Stimulated activated CD4-positive, alpha-beta T cell treated with anti-CD3 and anti-CD28 coated beads, Interleukin-15, amount 100 ng/mL, for 48 hours (primary cell): ENCODE measurements around the gene LCN10.
"Not testable (repeated sequence)": the region's sequence is repeated elsewhere in the genome, so short reads cannot be mapped to it uniquely, and the experiment has no call there.

ENCODE experiments used
- DNase-seq, 2 donors: peaks; one replicate each; pipeline ENCODE4 v3.0.0-alpha.2; 2020; ENCODE audit warnings: low read depth in 2 of 2

LCN10 gene

DNA sequence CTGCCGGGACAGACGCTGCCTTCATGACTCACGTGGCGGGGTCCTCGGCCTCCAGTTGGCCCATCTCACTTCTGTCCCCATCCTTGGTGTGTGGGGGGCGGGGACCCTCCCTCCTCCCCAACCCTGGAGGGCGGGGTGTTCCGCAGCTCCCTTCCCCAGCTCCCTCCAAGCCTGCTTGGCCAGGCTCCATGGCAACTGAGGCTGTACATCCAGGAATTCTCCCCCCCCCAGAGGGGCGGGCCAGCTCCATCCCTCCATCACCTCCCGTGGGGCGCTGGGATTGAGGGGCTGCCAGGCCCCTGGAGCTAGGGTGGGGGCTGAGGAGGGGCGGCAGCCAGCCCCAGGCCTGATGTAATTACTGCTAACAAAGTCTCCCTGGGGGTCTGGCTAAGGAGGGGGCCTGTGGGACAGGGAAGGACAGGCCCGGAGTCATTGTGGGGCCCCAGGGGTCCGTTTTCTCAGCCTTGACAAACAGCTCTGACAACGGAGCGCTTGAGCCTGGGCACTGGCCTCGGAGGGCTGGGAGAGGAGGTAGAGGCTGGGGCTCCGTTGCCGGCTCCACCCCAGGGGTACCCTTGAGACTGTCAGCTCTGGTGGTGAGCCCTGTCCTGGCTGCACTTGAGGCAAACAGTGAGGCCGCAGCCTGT lies 22.4 kb downstream of the LCN10 start:
- DNase-seq = no peak

DNA sequence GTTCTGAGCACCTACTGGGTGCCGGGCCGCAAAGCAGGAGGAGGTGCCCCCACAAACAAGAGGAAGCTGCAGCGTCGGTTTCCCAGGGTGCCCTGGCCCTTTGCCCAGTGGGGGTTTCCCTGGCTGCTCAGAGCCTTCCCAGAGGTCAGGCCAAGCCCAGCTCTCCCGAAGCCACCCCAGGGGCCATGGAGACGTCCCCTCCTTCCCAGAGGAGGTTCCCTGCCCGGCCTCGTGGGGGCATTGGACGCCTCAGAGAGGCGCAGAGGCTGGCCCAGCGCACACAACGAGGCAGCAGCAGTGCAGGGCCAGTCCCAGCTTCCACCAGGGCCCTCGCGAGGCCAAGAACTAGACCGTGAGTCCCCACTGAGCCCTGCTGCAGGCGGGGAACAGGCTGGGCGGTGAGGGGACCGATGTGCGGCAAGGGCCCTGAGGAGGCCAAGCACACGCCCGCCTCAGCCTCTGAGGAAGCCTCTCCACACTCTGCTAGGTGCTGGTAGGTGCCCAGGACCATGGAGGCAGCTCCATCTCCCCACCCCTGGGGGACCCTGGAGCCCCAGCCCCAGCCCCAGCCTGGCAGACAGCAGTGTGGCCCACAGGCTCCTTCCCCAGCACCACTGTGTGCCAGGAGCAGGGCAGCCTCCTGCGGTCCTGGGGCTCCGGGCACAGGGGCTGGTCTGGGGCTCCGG lies 23.4 kb downstream of the LCN10 start:
- no peak for DNase-seq

DNA sequence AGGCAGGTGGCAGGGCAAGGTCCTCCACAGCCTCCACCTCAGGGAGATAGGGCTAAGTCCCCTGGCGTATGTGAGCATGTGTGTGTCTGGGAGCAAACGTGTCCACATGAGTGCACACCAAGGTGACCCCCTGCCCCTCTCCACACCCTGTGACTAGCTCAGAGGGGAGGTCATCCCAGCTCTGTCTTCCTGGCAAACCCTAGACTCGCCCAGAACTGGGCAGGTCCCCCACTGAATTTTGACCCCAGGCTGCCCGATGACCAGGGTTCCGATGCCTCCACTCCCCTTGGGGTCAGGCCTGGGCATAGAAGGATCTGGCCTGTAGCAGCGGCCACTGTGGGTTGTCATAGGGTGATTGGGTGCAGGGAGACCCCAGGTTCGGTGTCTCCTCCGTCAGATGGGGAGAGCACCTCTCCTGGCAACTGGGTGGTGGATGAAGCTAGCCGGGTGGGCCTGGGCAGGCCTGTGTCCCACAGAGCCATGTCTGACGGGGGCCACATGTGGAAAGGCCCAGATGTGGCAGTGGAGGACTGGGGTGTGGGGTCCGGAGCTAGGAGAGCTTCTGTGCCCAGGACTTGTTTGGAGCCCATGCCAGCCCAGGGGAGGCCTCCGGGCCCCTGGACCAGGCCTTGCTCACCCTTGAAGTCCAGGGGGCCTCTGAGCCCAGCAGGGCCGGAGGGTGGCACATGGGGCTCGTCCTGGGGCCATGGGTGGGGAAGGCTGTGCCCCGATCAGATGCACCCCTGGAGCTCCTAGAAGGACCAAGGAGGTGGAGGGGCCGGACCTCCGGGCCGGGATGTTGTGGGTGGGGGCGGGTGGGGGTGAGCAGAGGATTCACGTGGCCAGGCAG lies 24.2 kb downstream of the LCN10 start:
- DNase-seq = no peak

DNA sequence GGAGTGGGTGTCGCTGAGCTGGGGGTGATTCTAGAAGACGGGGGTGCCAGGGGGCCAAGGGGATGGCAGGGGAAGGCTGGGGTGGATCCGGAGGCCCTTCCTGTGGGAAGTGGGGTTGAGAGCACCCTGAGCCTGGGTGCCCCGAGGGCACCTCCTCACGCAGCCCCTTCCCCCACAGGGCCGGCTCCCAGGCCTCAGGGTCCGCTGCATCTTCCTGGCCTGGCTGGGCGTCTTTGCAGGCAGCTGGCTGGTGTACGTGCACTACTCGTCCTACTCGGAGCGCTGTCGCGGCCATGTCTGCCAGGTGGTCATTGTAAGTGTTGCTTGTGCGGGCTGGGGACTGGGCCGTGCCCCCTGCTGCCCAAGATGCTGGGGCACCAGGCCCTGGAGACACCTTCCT lies 25.3 kb downstream of the LCN10 start:
- no peak for DNase-seq

DNA sequence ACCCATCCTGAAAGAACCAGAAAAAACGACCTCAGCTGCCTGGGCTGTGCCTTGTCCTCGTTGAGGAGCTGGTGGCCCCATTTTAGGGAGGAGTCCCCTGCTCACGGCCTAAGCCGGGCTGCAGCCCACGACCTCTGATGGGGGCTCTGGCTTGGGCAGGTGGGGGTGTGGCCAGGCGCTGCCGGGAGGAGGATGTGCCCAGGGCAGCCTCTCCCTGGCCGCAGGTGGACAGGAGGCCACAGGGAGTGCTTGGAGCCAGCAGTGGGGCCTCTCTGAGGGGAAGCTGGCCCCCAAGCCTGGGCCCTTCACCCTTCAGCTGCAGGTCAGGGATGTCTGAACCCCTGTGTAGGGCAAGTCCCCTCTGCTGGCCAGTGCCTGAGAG lies 27.9 kb downstream of the LCN10 start:
- DNase-seq = no peak

DNA sequence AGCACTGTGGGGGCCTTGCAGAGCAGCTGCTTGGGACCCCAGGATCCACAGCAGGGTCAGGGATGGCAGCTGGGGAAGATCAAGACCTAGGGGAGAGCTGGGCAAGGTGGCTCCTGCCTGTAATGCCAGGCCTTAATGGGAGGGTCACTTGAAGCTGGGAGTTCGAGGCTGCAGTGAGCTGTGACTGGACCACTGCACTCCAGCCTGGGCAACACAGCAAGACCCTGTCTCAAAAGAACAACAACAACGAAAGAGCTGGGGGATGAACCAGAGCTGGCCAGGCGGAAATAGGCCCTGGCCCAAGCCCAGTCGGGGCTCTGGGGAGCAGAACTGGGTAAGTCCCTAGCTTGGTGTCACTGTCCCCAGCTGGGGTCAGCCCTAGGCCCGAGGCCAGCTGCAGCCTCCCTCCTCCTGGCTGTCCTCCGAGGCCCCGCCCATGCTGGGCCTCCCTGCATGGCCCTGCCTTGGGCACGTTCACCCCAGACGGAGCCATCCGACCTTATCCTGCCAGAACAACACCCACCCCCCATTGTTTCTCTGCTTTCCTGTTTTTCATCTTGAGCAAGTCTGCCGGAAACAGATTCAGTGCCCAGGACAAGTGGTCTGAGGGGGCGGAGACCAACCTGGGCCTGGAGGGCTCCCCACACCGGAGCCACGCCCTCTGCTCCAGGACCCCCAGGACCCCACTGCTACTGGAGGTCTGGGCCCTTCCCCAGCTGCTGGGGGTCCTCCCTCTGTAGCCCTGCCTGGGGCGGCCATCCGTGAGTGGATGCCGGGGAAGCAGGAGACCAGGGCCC lies 28.4 kb downstream of the LCN10 start:
- DNase-seq = no peak

DNA sequence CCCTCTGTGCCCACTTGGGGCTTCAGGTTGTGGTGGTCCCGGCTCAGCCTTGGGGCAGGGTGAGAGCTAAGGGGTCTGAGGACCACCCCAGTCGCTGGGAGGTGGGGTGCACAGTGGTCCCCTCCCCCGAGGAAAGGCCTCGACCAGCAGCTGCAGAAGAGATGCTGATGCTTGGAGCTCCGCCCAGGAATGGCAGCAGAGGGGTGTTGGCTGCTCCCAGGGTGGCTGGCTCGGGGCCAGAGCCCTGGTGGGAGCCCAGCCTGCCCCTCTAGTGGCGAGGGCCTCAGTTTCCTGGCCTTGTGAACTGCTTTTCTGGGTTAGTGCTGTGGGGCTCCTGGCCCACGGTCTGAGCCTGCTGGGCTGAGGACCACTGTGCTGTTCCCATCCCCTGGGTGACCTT lies 29.2 kb downstream of the LCN10 start:
- no peak for DNase-seq

DNA sequence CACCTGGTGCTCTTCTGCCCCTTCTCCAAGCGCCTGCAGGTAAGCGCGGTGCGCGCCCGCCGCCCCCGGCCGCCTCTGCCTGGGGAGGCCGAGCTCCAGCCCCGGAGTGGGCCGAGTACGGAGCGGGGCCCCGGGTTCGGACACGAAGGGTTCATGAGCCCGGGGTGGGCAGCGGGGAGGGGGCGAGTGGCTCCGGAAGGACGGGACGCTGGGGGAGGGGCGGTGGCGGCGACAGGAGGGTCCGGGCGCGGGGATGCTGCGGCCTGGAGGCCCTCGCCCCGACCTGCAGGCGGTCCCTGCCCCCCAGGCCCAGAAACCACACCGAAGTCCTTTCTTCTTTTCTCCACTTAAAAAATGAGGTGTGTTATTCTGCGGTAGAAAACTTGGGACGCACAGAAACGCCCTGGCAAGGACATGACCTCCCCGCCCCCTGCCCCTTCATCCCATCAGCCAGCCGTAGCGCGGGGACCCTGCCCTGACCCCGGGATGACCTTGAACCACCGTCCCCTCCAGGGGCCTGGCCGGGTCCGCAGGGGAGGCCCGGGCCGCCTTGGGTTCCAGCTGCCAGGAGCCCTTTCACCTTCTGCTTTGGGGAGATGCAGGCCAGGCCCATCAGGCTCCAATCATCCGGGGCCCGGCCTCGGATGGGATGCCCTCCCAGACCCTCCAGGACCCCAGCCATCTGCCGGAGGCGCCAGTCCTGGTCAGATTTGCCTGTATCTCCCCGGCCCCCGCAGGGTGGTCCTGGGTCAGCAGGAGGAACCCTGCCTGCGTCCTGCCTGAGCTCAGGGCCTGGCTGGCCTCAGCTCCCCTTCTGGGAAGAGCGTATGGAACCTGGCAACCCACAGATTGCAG lies 29.8 kb downstream of the LCN10 start:
- DNase-seq = no peak

DNA sequence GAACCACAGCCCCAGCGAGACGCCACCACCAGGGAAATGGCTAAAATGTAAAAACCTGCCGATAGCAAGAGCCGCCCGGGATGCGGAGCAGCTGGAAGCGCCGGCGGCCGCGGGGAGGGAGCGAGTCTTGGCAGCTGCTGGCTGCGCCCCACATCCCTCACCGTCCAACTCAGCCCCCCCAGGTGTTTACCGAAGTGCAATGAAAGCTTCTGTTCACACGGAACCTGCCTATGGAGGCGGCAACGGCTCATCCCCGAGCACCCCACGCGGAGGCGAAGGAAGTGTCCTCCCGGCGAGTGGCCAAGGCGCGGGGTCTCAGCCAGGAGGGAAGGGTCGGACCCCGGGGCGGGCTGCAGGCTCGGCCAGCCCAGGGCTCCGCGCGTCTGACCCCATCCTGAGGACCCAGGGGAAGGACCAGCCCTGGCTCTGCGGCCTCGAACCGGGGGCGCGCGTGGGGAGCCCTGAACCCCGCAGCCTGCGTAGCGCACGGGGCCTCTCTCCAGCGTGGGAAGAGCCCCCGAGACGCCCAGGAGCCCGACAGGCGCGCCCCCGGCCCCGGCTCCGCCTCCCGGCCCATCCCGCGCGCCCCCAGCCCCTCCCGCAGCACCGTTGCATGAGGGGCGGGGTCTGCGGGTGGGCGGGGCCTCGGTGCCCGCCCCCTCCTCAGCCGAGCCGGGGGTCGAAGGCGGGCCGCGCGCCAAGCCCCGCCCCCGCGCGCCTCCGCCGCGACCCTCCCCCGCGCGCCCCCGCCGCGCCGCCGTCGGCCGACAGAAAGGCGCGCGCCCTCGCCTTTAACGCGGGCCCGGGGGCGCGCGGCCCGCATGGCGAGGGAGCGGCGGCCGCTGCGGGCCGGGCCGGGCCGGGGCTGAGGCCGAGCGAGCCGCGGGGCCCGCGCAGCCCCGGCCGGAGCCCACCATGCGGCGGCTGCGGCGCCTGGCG lies 30.7 kb downstream of the LCN10 start, which contains the start of gene DIPK1B:
DIPK1B (plus strand) TSS at position 822 of the 939 bp plus-strand sequence; CDS start at position 916, 94 bp downstream.
- no peak for DNase-seq

DNA sequence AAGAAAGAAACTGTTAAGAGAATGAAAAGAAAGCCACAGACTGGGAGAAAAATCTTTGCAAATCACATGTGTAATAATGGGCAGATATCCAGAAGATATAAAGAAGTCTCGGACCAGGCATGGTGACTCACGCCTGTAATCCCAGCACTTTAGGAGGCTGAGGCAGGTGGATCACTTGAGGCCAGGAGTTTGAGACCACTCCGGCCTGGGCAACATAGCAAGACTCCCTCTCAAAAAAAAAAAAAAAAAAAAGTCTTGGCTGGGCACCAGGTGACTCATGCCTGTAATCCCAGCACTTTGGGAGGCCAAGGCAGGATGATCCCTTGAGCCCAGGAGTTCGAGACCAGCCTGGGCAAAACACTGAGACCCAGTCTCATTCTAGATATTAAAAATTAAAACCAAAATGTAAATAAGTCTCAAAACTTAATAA lies 31.5 kb downstream of the LCN10 start:
- not testable (repeated sequence) for DNase-seq

DNA sequence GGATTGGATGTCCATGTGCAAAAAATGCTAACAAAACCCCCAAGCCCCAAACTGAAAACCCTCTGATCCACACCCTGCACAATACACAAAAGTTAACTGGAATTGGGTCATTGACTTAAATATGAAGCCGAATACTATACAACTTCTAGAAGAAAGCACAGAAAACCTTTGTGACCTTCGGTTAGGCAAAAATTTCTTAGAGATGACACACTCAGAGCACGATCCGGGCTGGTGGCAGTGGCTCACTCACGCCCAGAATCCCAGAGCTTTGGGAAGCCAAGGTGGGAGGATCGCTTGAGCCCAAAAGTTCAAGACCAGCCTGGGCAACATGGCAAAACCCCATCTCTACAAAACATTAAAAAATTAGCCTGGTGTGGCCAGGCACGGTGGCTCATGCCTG lies 32.2 kb downstream of the LCN10 start:
- no peak for DNase-seq

DNA sequence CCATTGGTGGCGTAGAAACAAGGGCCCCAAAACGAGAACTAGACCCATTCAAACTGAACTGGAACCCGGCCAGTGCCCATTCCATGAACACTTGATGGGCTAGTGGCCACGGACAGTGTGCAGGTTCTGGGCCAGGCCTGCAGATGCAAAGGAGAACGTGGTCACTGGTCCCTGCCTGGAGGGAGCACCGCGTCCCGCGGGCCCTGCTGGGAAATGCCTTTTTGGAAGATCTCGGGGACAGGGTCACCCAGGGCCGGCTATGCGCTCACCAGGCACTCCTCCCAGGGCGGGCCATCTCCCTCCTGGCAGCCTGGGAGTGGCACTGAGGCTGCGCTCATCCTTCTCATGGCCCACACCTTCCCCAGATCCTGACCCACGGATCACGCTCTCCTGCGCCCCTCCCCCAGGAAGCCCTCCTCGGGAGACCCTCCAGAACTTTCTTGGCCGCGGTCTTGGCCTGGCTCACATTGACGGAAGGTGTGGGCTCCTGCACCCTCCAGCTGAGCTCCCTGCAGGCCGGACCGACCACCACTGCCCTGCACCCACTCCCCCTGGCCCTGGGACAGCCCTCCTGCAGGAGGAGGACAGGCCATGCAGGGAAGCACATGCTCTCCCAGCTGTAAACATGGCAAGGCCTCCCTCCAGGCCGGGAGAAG lies 33.2 kb downstream of the LCN10 start:
- DNase-seq = no peak

DNA sequence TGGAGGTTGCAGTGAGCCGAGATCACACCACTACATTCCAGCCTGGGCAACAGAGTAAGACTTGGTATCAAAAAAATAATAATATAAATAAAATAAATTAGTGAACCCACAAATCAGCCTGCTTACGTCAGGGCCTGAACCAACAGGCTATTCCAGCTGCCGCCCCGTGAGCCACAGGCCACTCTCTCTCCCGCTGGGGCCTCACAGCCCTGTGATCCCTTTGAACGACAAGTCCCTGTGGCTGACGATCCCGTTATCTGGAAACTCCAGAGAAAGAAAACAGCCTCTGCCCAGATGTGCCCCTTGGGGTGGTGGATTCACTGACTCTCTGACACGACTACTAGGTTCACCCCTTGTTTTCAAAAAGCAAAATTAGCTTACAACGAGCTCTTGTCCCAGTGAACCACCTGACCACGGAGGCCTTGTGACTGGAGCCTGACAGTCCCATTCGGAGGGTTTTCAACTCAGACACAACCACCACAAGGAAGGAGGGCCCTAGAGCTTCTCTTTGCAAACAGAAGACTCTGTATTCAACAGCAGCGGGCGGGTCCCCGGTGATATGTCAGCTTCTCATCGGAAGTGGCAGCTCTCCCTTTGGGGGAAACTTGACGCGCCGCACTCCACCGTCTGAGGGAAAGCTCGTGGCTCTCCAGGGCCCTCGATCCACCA lies 34.8 kb downstream of the LCN10 start:
- DNase-seq = no peak

DNA sequence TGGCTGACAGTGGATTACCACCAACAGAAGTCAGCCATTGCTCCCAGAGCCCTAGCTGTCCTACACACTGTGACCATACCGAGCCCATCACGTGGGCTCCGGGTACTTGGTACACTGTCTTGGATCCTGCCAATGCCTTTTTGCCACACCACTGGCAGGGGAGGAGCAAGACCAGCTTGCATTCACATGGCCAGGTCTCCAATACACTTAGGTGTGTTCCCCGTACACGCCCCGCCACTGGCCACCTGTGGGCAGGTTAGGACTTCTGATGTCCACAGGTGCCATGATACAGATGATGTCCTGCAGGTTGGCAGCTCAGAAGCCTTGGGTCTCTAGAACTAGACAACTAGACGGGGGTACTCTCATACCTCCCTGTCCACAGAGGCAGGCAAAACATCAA lies 35.7 kb downstream of the LCN10 start:
- DNase-seq = no peak

DNA sequence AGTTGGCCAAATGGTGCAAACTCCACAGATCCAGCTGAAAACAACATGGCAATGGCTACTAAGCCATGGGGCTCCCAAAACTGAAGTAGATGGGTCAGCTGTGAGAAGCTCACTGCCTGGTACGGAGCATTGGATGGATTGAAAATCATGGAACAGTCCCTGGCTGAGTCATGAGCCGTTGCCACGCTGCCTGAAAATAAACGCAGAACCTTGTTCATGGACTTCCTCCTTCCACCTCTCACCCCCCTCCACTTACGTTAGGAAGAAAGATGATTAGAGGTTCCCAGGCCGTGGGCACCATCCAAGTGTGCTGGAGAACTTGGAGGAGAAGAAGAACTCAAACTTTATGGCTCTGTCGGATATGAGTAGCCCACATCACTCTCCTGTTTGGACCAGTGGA lies 37.2 kb downstream of the LCN10 start:
- DNase-seq = no peak

DNA sequence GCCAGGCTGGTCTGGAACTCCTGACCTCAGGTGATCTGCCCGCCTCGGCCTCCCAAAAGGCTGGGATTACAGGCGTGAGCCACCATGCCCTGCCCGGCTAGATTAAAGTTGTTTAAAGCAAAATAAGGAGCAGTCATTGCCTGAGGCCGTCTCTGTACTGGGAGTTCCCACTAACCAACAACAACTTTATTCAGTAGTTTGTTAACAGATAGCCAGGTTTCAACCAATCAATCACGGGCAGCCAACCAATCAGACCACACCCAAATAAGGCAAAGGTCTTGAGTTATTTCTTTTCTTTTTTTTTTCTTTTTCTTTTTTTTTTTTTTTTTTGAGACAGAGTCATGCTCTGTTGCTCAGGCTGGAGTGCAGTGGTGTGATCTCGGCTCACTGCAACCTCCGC lies 38.0 kb downstream of the LCN10 start:
- not testable (repeated sequence) for DNase-seq

DNA sequence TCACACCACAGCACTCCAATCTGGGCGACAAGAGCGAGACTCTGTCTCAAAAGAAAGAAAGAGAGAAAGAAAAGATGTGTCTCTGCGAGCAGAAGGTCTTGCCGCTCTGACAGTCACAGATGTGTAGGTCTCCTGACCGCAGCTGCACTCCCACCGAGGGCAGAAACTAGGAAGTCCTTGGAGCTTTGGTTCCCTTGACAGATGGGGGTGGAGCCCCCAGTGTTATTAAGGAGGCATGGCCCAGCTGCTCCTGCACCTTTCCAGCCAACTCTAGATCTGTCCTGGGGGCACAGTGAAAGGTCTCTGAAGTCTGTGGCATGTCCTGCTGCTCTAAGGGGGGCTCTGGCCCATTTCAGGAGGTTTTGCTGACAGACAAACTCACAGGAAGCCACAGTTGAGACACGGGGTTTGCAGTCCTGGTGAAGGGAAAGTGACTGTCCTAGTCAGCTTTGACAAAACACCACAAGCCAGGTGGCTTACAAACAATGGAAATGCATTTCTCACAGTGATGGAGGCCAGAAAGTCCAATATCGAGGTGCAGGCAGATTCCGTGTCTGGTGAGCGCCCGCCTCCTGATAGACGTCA lies 39.4 kb downstream of the LCN10 start:
- DNase-seq = no peak

DNA sequence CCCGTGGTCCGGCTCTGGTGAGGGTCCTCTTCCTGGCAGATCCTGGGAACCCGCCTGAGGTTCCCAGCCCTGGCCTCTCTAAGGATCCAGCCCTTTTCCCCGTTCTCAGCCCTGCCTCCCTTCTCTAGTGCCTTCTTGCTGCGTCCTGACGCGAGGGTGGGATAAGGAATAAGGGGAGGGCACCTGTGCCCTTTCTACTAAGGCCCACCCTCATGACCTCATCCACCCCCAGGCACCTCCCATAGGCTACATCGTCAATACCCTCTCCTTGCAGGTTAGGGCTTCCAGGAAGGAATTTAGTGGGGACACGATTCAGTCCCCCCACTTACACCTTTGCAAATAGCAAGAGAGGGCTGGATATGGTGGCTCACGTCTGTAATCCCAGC lies 41.1 kb downstream of the LCN10 start:
- no peak for DNase-seq
